ACC112 (cell line): ENCODE data around the gene BRD8.
"Not testable (repeated sequence)": the region's sequence is repeated elsewhere in the genome, so short reads cannot be mapped to it uniquely, and the experiment has no call there.

ENCODE experiments used
- H2AFZ ChIP-seq: fragments of 200-600 bp; sonication (generic); one replicate; pipeline ENCODE4 v1.6.0; 2017; ENCODE audit warnings: antibody characterized with exemption, low read length; ENCODE audit not compliant: unreplicated experiment
- H3K27ac ChIP-seq: fragments of 200-600 bp; sonication (generic); 2 replicates; pipeline ENCODE4 v1.5.1; 2014; ENCODE audit warnings: low read depth, mild to moderate bottlenecking, antibody characterized with exemption, low read length, moderate library complexity
- H3K27me3 ChIP-seq: fragments of 200-600 bp; sonication (generic); 2 replicates; pipeline ENCODE4 v1.6.1; 2014; ENCODE audit warnings: mild to moderate bottlenecking, antibody characterized with exemption, low read length, moderate library complexity, mixed read lengths; ENCODE audit not compliant: insufficient read depth
- H3K36me3 ChIP-seq: fragments of 200-600 bp; sonication (generic); 2 replicates; pipeline ENCODE4 v1.6.1; 2016; ENCODE audit warnings: mild to moderate bottlenecking, antibody characterized with exemption, low read length, moderate library complexity, mixed read lengths; ENCODE audit not compliant: insufficient read depth
- H3K4me1 ChIP-seq: fragments of 200-600 bp; sonication (generic); one replicate; pipeline ENCODE4 v1.6.1; 2016; ENCODE audit warnings: low read length, mixed read lengths; ENCODE audit not compliant: insufficient read depth, unreplicated experiment, control insufficient read depth
- H3K4me3 ChIP-seq: fragments of 200-600 bp; sonication (generic); 2 replicates; pipeline ENCODE4 v1.5.1; 2014; ENCODE audit warnings: mild to moderate bottlenecking, low read depth, low read length
- H3K79me2 ChIP-seq: fragments of 200-600 bp; sonication (generic); one replicate; pipeline ENCODE4 v1.6.0; 2016; ENCODE audit warnings: low read length; ENCODE audit not compliant: control insufficient read depth, unreplicated experiment, insufficient read depth

BRD8 gene, protein sequence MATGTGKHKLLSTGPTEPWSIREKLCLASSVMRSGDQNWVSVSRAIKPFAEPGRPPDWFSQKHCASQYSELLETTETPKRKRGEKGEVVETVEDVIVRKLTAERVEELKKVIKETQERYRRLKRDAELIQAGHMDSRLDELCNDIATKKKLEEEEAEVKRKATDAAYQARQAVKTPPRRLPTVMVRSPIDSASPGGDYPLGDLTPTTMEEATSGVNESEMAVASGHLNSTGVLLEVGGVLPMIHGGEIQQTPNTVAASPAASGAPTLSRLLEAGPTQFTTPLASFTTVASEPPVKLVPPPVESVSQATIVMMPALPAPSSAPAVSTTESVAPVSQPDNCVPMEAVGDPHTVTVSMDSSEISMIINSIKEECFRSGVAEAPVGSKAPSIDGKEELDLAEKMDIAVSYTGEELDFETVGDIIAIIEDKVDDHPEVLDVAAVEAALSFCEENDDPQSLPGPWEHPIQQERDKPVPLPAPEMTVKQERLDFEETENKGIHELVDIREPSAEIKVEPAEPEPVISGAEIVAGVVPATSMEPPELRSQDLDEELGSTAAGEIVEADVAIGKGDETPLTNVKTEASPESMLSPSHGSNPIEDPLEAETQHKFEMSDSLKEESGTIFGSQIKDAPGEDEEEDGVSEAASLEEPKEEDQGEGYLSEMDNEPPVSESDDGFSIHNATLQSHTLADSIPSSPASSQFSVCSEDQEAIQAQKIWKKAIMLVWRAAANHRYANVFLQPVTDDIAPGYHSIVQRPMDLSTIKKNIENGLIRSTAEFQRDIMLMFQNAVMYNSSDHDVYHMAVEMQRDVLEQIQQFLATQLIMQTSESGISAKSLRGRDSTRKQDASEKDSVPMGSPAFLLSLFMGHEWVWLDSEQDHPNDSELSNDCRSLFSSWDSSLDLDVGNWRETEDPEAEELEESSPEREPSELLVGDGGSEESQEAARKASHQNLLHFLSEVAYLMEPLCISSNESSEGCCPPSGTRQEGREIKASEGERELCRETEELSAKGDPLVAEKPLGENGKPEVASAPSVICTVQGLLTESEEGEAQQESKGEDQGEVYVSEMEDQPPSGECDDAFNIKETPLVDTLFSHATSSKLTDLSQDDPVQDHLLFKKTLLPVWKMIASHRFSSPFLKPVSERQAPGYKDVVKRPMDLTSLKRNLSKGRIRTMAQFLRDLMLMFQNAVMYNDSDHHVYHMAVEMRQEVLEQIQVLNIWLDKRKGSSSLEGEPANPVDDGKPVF

GRCh38 chr5:138178516-138179276 is at the start of gene BRD8, which contains the start of gene KIF20A:
Gene BRD8 (minus strand): TSS chr5:138178630. CDS start chr5:138178614, 16 bp downstream.
Gene KIF20A (plus strand): TSS chr5:138179112. CDS start chr5:138179681, 569 bp downstream.
- Histone ChIP-seq H3K27me3 (no peaks in the 10 kb centered on the region), H3K27ac (peak within 1 kb of the TSS; percentile 83), H3K36me3 (peaks cover 14% of the 10 kb centered on the region), H2AFZ (peak within 1 kb of the TSS; percentile 94), H3K4me1 (peaks cover 10% of the 10 kb centered on the region), H3K79me2 (peaks cover 66% of the 10 kb centered on the region), H3K4me3 (peak within 1 kb of the TSS; percentile 93)

GRCh38 chr5:138226910-138227309 is 48.5 kb upstream of the BRD8 start:
- Histone ChIP-seq H2AFZ (no peak overlapping the region), H3K36me3 (no peaks in the 10 kb centered on the region)

DNA sequence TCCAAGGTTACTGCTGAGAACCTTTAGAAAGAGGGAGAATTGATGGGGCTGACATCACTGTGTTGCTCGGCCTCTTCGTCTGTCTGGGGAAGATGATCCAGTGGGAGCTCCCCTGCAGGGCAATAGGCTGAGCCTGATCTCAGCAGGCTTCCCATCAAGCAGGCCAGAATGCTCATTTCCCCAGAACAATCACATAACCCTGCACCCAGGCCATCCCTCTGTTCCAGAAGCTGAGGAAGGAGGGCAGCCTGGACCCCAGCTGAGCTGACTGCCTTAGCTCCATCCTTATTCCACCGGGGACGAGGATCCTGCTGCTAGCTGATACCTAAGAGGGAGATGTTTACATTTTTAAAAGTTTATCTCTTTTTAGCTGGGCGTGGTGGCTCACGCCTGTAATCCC is 46.3 kb upstream of the BRD8 start:
- H3K36me3 ChIP-seq: no peaks in the 10 kb centered on the region
- no peak overlapping the region for H3K4me3 ChIP-seq
- H3K27me3 ChIP-seq: no peaks in the 10 kb centered on the region
- H3K27ac ChIP-seq: no peak overlapping the region
- H2AFZ ChIP-seq: no peak overlapping the region
- no peaks in the 10 kb centered on the region for H3K4me1 ChIP-seq
- no peaks in the 10 kb centered on the region for H3K79me2 ChIP-seq

More at GRCh38 chr5:138226910-138227309, 48.5 kb upstream of the BRD8 start:
- Histone ChIP-seq H3K4me3 (no peak overlapping the region), H3K4me1 (peaks cover 16% of the 10 kb centered on the region), H3K79me2 (no peaks in the 10 kb centered on the region), H3K27ac (no peak overlapping the region), H3K27me3 (no peaks in the 10 kb centered on the region)

DNA sequence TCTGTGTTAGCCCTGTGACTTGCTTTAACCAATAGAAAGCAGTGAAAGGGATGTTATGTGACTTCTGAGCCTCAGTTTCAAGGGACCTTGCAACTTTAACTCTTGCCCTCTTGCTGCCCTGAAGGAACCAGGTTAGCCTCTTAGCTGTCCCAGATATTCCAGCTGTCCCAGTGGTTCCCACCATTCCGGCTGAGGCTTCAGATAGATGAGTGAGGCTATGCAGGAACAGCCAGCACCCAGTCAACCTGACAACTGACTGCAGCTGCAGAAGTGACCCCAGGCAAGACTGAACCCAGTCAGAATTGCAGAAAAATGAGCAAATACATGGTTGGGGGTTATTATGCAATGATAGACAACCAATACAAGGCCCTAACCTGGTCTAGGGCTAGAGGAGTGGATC is 45.1 kb upstream of the BRD8 start:
- no peaks in the 10 kb centered on the region for H3K36me3 ChIP-seq
- H3K27me3 ChIP-seq: no peaks in the 10 kb centered on the region
- H3K4me1 ChIP-seq: no peaks in the 10 kb centered on the region
- H3K4me3 ChIP-seq: no peak overlapping the region
- H2AFZ ChIP-seq: no peak overlapping the region
- H3K27ac ChIP-seq: no peak overlapping the region
- H3K79me2 ChIP-seq: no peaks in the 10 kb centered on the region

GRCh38 chr5:138216799-138217198 is 38.4 kb upstream of the BRD8 start:
- Histone ChIP-seq H3K4me3 (no peak overlapping the region), H3K36me3 (no peaks in the 10 kb centered on the region), H3K27me3 (no peaks in the 10 kb centered on the region), H2AFZ (no peak overlapping the region), H3K79me2 (peaks cover 13% of the 10 kb centered on the region), H3K4me1 (no peaks in the 10 kb centered on the region), H3K27ac (no peak overlapping the region)

DNA sequence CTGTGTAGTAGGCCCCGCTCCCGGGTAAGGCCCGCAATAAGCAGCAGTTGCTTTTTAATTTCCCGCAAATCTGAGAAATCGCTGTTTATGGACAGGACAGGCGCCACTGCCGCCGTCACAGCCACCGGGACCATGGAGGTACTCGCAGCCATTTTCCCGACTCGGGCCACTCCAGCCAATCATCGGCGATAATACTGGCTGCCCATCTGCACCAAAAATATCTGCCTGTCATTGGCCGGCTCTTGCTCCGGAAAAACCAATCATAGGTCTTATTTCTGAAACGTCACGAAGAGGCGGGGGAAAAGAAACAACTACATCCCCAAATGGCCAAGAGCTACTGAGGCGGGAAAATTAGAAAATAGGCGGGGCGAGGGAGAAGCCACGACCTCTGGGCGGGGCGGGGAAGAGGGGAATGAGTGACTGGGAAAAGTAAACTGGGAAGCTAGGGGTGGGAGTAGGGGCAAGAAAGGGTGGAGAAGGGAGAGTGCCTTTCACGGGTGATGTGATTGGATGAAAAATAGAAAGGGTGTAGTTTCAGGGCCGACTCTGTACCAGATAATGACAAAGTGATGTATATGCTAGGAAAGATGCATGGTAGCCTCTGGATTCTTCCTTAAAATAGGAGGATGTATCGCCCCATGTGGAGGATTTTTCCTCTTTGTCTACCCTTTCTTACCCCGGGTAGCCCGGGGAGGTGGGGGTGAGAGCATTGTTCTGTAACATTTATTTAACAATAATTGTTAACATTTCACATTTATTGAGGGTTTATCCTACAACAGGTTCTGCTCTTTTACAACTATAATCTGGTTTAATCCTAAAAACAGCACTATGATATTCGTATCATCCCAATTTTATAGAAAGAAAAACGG is 35.0 kb upstream of the BRD8 start, which contains the start of gene CDC23:
Gene CDC23, minus strand, starts transcription at position 163 of the 869 bp plus-strand sequence. Its CDS starts 11 bp downstream, at position 152.
- H3K27me3 ChIP-seq: no peaks in the 10 kb centered on the region
- H3K27ac ChIP-seq: peak within 1 kb of the TSS; percentile 71
- H3K4me1 ChIP-seq: no peaks in the 10 kb centered on the region
- peak within 1 kb of the TSS; percentile 99 for H3K4me3 ChIP-seq
- H3K79me2 ChIP-seq: peaks cover 31% of the 10 kb centered on the region
- peak within 1 kb of the TSS; percentile 96 for H2AFZ ChIP-seq
- no peaks in the 10 kb centered on the region for H3K36me3 ChIP-seq

DNA sequence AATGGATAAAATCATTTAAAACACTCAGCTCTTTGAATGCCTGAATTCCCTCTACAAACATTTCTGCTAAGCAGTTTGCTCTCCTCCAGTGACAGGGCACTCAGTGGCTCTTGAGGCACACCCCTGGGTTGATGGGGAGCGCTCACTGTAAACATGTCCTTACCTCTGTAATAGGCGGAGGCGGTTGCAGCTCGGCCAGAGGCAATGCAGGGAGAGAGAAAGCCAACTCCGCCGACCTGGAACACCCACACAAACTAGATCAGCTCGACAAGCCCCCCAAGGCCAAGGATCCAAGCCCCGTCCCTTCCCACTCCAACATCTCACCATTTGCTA is 34.4 kb upstream of the BRD8 start:
- Histone ChIP-seq H3K27ac (peak overlapping the region; percentile 35; the same call in 1 of the 2 replicates), H2AFZ (peak overlapping the region; percentile 80), H3K36me3 (no peaks in the 10 kb centered on the region), H3K4me3 (peak overlapping the region; percentile 99), H3K4me1 (no peaks in the 10 kb centered on the region), H3K27me3 (no peaks in the 10 kb centered on the region), H3K79me2 (peaks cover 36% of the 10 kb centered on the region)

DNA sequence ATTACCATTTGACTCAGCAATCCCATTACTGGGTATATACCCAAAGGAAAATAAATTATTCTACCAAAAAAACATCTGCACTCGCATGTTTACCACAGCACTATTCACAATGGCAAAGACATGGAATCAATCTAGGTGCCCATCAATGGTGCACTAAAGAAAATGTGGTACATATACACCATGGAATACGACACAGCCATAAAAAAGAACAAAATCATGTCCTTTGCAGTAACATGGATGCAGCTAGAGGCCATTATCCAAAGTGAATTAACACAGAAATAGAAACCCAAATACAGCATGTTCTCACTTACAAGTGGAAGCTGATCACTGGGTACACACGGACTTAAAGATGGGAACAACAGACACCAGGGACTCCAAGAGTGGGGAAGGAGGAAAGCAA is 32.6 kb upstream of the BRD8 start:
- Histone ChIP-seq H3K79me2 (peaks cover 39% of the 10 kb centered on the region), H3K36me3 (peaks cover 3% of the 10 kb centered on the region; the same call in 1 of the 2 replicates), H3K27me3 (no peaks in the 10 kb centered on the region)

GRCh38 chr5:138193859-138194258 is 15.4 kb upstream of the BRD8 start:
- not testable (repeated sequence) for H3K27ac ChIP-seq, H3K79me2 ChIP-seq, H2AFZ ChIP-seq, H3K4me1 ChIP-seq, H3K27me3 ChIP-seq, H3K4me3 ChIP-seq
- peaks cover 23% of the 10 kb centered on the region for H3K36me3 ChIP-seq

More for the DNA sequence above, 32.6 kb upstream of the BRD8 start:
- Histone ChIP-seq H3K27ac (no peak overlapping the region), H3K4me1 (no peaks in the 10 kb centered on the region), H2AFZ (no peak overlapping the region), H3K4me3 (no peak overlapping the region)
